Heart right ventricle (tissue), 16 donors: ENCODE data around the gene HTR6. TPM values are rescaled to one million over a fixed set of nuclear protein-coding genes. Genes with fewer than 3 reads are reported as not detected.

ENCODE experiments used
- ATAC-seq, 8 donors: fragments of 200-7000 bp; cut with Tn5 transposase; one replicate each; pipeline ENCODE4 v1.9.1; 2020; ENCODE audit warnings: mild to moderate bottlenecking in 8 of 8, moderate library complexity in 8 of 8, moderate number of reproducible peaks in 1 of 8
- DNase-seq, 2 donors: peaks; one replicate each; pipeline ENCODE4 v3.0.0-alpha.2; 2020
- H3K27ac ChIP-seq, 10 donors: fragments of 200-600 bp; sonication (generic) in 2 of 10; one replicate each; pipeline versions ENCODE4 v1.5.0 to v1.8.0; 2020 to 2022; ENCODE audit warnings: mild to moderate bottlenecking in 3 of 10
- H3K27me3 ChIP-seq, 7 donors: fragments of 200-600 bp; one replicate each; pipeline ENCODE4 v1.8.0; 2021 to 2022; ENCODE audit warnings: mild to moderate bottlenecking in 2 of 7
- H3K36me3 ChIP-seq, 9 donors: fragments of 200-600 bp; sonication (generic) in 1 of 9; one replicate each; pipeline versions ENCODE4 v1.5.0 to v1.8.0; 2020 to 2022; ENCODE audit warnings: mild to moderate bottlenecking in 2 of 9
- H3K4me1 ChIP-seq, 9 donors: fragments of 200-600 bp; sonication (generic) in 1 of 9; one replicate each; pipeline versions ENCODE4 v1.5.0 to v1.8.0; 2020 to 2022; ENCODE audit warnings: mild to moderate bottlenecking in 4 of 9
- H3K4me3 ChIP-seq, 10 donors: fragments of 200-600 bp; sonication (generic) in 2 of 10; one replicate each; pipeline versions ENCODE4 v1.5.0 to v1.8.0; 2020 to 2022; ENCODE audit warnings: mild to moderate bottlenecking in 7 of 10, moderate library complexity in 2 of 10
- H3K9me3 ChIP-seq, 11 donors: fragments of 200-600 bp in 10 of 11; sonication (generic) in 2 of 11; one replicate each; pipeline versions ENCODE4 v1.5.0 to v1.8.0; 2013 to 2022; ENCODE audit warnings: mild to moderate bottlenecking in 2 of 11, control low read depth in 1 of 11, moderate library complexity in 1 of 11
- CTCF ChIP-seq, 9 donors: fragments of 200-600 bp; sonication (generic) in 2 of 9; IDR thresholded peaks; one replicate each; pipeline versions ENCODE4 v1.5.0 to v1.8.0; 2021 to 2022; ENCODE audit warnings: antibody characterized with exemption in 9 of 9, mild to moderate bottlenecking in 5 of 9, moderate library complexity in 1 of 9
- WGBS, 2 donors: extraction: QIAGEN DNeasy Blood & Tissue Kit; methylation state at CpG; one replicate each; pipeline ENCODE4 v1.1.7; 2013; ENCODE audit warnings: inconsistent platforms in 1 of 2; 5-methylcytosine and 5-hydroxymethylcytosine counted together
- intact Hi-C, 10 donors: fragments of 100-400 bp; cut with DNase I; formaldehyde crosslinking; loops; one replicate each; pipeline versions ENCODE4 v1.11.1 to v1.14.2; 2022
- long read RNA-seq, 3 donors: library from polyadenylated mRNA; unstranded; transcript quantifications; one replicate each; pipeline ENCODE4 v2.0.0, GENCODE V29; 2020 to 2021
- polyA plus RNA-seq, 2 donors: library from polyadenylated mRNA; stranded (reverse); fragments of 200-250 nt; gene quantifications; one replicate each; pipeline ENCODE4 v1.2.3, GENCODE V29; 2013
- total RNA-seq, 10 donors: library from RNA; stranded (reverse); fragmentation: NEBNext Ultra II Directional in 3 of 10; extraction: Animal tissue kit (Norgen Biotek cat#: 25700) in 3 of 10; gene quantifications; one replicate each; pipeline versions ENCODE4 v1.2.1 to v1.2.4, GENCODE V29; 2021 to 2023
- donor health status: Arrhythmogenic right ventricular cardiomyopathy.
- donor health status: ischemic (EF 13 %, LVEDD 7.1; RV severe dilation, severe dysfunction).
- donor health status: healthy with polysubstance abuse.
- donor health status: DM: no; HTN: yes; CAD: no.
- donor health status: DM: no; HTN: no; CAD: no.
- donor health status: ischemic (EF 25% LVEDD 6.9; RV normal size, moderate dysfunction).
- donor health status: ischemic (EF 25% LVEDD 5.7; RV mildly dilated, moderate dysfunction).
- donor health status: healthy.
- donor health status: DM: yes; HTN: yes; CAD: no.
- donor health status: Ischemic cardiomyopathy.
- donor health status: ischemic (EF 35%, LVEDD 5.7; RV mildly dilated, moderate dysfunction).
- donor health status: nonischemic (EF 11% LVEDD 7.7; RV severe dilation, severe dysfunction).
- donor health status: DM: yes; HTN: yes; CAD: no.
- donor health status: PGD.
- donor health status: ischemic (EF 29% LVEDD 5.4; RV normal size, mild dysfunction).
- donor health status: nonischemic (EF 23%, LVEDD 6.1; RV moderate dilation, normal function).

The HTR6 gene
- not detected for total RNA-seq
- polyA plus RNA-seq, result not detected
- long read RNA-seq, donor 1, result 0 reads
- long read RNA-seq, donor 2, partial matches to known transcripts, result 0 of 1 reads
- long read RNA-seq, donor 2, other reads (novel, unspliced or antisense), result 1 of 1 reads
- long read RNA-seq, donor 3, result 0 reads

DNA sequence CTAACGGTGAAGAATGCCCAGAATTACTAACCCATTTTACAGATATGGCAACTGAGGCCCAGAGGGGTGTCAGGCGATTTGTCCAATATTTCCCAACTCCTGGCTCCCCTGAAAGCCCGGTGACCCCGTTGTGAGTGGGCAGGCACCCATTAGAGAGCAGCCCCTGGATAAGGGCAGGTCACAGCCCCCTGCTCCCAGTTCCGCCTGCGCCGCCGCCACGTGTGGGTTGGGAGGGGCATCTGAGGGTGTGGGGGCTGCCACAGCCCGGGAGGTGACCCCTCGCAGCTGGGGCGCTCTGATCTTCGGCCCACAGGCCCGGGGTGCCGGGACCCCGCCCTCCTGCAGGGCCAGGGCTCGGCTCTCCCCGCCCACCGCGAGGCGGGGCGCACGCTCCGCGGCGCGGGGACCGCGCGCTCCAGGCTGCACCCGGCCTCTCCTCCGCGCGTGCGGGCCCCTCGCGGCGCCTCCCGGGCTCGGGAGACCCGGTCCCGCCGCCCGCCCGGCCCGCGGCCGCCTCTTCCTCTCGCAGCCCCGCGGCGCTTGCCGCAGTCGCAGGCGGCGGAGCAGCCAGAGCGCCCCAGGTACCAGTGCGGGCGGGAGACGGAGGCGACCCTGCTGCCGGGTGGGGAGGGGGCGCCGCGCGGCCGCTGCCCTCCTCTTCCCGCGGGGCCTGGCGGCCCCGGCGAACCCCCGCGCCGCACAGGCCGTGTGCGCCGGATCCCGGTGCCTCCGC is at the start of gene HTR6:
TSS of gene HTR6 (plus strand) at position 423 of the 733 bp plus-strand sequence. CDS start 879 bp downstream, outside the sequence.
- WGBS, 2 donors, result 4% methylated on average over 29 to 79 of the region's 80 CpGs
- H3K4me3 ChIP-seq, result peak within 1 kb of the TSS in 9 of 10 donors; percentile 12 to 39 (median 23)
- no peak for TF ChIP-seq CTCF (IDR thresholded peaks at IDR 0.05)
- no peaks in the 10 kb centered on the region for H3K9me3 ChIP-seq
- no peak for DNase-seq
- H3K4me1 ChIP-seq, result peaks cover under 1 to 17% (median 5%) of the 10 kb centered on the region in 9 donors
- intact Hi-C loops, result loop anchor here in 4 of 10 donors (5.0 kb wide), 1 partner anchor 38 kb away; no protein-coding TSS in a partner anchor
- no peaks in the 10 kb centered on the region for H3K36me3 ChIP-seq
- ATAC-seq, result no peak
- peaks cover 21 to 64% (median 56%) of the 10 kb centered on the region in 7 donors for H3K27me3 ChIP-seq
- H3K27ac ChIP-seq, result no peak within 1 kb of the TSS

DNA sequence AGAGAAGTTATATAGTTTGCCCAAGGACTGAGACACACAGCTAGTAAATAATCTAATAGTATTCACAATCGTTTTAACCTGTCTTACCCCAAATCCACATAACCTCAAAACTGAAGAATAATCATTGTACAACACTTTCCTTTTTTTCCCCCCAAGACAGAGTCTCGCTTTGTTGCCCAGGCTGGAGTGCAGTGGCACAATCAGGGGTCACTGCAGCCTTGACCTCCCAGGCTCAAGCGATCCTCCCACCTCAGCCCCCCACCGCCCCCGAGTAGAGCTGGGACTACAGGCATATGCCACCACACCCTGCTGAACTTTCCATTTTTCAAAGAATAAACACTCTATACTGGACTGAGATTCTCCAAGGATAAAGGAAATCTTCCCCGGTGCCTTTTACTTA is 49.2 kb upstream of the HTR6 start:
- TF ChIP-seq CTCF (IDR thresholded peaks at IDR 0.05), result no peak
- ATAC-seq (no peak), DNase-seq (no peak)
- H3K27me3 ChIP-seq, result no peaks in the 10 kb centered on the region
- H3K36me3 ChIP-seq, result peaks cover 0 to 44% (median 4%) of the 10 kb centered on the region in 9 donors
- no peak overlapping the region for H3K4me3 ChIP-seq
- no peaks in the 10 kb centered on the region for H3K9me3 ChIP-seq
- no peak overlapping the region for H3K27ac ChIP-seq
- H3K4me1 ChIP-seq, result peaks cover 12 to 49% (median 34%) of the 10 kb centered on the region in 9 donors
- WGBS, 2 donors, result 86 to 91% methylated on average over 6 of the region's 6 CpGs
- intact Hi-C loops, result no loop called here

DNA sequence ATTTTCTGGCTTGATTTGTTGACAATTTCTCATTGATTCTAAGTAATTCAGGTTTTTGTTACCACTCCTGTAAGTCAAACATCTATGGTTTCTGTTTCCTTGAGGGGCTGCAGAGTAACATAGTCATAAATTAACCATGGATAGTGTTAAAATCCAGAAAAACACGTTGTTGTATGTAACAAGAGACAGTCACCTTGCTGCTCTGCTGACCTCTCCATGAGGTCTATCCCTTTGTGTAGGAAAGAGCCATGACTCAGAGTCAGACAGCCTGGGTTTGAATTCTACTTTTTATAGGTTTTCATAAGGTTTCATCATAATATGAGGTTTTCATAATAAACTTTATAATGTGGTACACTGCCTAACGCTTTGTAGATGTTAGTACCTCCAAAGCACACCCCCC is 48.2 kb upstream of the HTR6 start:
- Histone ChIP-seq H3K9me3 (no peaks in the 10 kb centered on the region), H3K4me3 (no peak overlapping the region), H3K27ac (no peak overlapping the region), H3K36me3 (peaks cover 0 to 44% (median 4%) of the 10 kb centered on the region in 9 donors), H3K27me3 (no peaks in the 10 kb centered on the region), H3K4me1 (peaks cover 14 to 55% (median 45%) of the 10 kb centered on the region in 9 donors)
- intact Hi-C loops, result no loop called here
- ATAC-seq (no peak), DNase-seq (no peak)
- TF ChIP-seq CTCF (IDR thresholded peaks at IDR 0.05), result no peak
- 80 to 83% methylated on average over 2 of the region's 2 CpGs for WGBS, 2 donors

GRCh38 chr1:19617376-19617775 is 47.3 kb upstream of the HTR6 start:
- intact Hi-C loops, result no loop called here
- ATAC-seq (no peak), DNase-seq (no peak)
- Histone ChIP-seq H3K4me1 (peaks cover 16 to 62% (median 43%) of the 10 kb centered on the region in 9 donors), H3K4me3 (no peak overlapping the region), H3K27ac (no peak overlapping the region), H3K27me3 (no peaks in the 10 kb centered on the region), H3K36me3 (peaks cover 0 to 45% (median 4%) of the 10 kb centered on the region in 9 donors), H3K9me3 (no peaks in the 10 kb centered on the region)
- 86 to 88% methylated on average over 3 of the region's 3 CpGs for WGBS, 2 donors
- TF ChIP-seq CTCF (IDR thresholded peaks at IDR 0.05), result no peak
